GM12891 (cell line): ENCODE data around the gene PRELID3B.

Experiments
- DNase-seq: peaks from one replicate; pipeline ENCODE4 v3.0.0; 2011; ENCODE audit warnings: low spot score; ENCODE audit not compliant: insufficient read length
- FAIRE-seq: peaks from 2 replicates; lab custom pipeline; 2011; peaks lifted over from hg19 to GRCh38; lab: Jason Lieb, UNC
- PAX5 ChIP-seq: IDR thresholded peaks from 2 replicates; pipeline ENCODE4 v1.6.1; 2011; ENCODE audit warnings: low read length, moderate library complexity, mild to moderate bottlenecking; ENCODE audit not compliant: insufficient read depth, severe bottlenecking
- POLR2A ChIP-seq: IDR thresholded peaks from 2 replicates; pipeline ENCODE4 v1.6.1; 2011; ENCODE audit warnings: low read depth, low read length, control low read depth
- POLR2AphosphoS5 ChIP-seq: IDR thresholded peaks from 2 replicates; pipeline ENCODE4 v1.6.1; 2011; ENCODE audit warnings: low read depth, low read length, control low read depth
- POU2F2 ChIP-seq: IDR thresholded peaks from 2 replicates; pipeline ENCODE4 v1.6.1; 2011; ENCODE audit warnings: low read depth, mild to moderate bottlenecking, control low read depth, low read length, moderate library complexity
- SPI1 ChIP-seq: IDR thresholded peaks from 2 replicates; pipeline ENCODE4 v1.6.1; 2011; ENCODE audit warnings: low read depth, low read length, control low read depth
- TAF1 ChIP-seq: IDR thresholded peaks from 2 replicates; pipeline ENCODE4 v1.6.1; 2011; ENCODE audit warnings: low read depth, low read length, control low read depth

Gene PRELID3B

GRCh38 chr20:59004763-59005522 lies 37.6 kb downstream of the PRELID3B start:
- DNase-seq (peak; percentile 61), FAIRE-seq (peak; percentile 71)
- peak; percentile 50 for TF ChIP-seq POLR2AphosphoS5
- TF ChIP-seq PAX5, result no peak
- TF ChIP-seq POLR2A, result peak; percentile 87
- peak; percentile 57; the same call in 1 of the 2 replicates for TF ChIP-seq TAF1
- TF ChIP-seq POU2F2, result 0 out of 2 replicates have a peak, but pooled peaks have one; percentile 41
- TF ChIP-seq SPI1, result peak; percentile 92

- DNase-seq (peak; percentile 80), FAIRE-seq (peak; percentile 9)
- TF ChIP-seq POU2F2 (no peak), SPI1 (peak; percentile 84; the same call in 1 of the 2 replicates)
Observed at GRCh38 chr20:59004493-59004762, 38.2 kb downstream of the PRELID3B start.

- TF ChIP-seq TAF1, result no peak
- no peak for TF ChIP-seq PAX5
- TF ChIP-seq SPI1, result no peak
- 0 out of 2 replicates have a peak, but pooled peaks have one; percentile 3 for TF ChIP-seq POLR2AphosphoS5
- no peak for TF ChIP-seq POU2F2
- no peak for TF ChIP-seq POLR2A
- FAIRE-seq (peak; percentile 20), DNase-seq (no peak)
Observed at GRCh38 chr20:59003836-59004492, 38.6 kb downstream of the PRELID3B start.

GRCh38 chr20:59002874-59003399 lies 39.6 kb downstream of the PRELID3B start:
- DNase-seq (no peak), FAIRE-seq (no peak)
- TF ChIP-seq POU2F2, result no peak
- no peak; the same call in 1 of the 2 replicates for TF ChIP-seq POLR2A
- no peak for TF ChIP-seq PAX5
- TF ChIP-seq TAF1, result no peak
- no peak for TF ChIP-seq POLR2AphosphoS5
- no peak for TF ChIP-seq SPI1

DNA sequence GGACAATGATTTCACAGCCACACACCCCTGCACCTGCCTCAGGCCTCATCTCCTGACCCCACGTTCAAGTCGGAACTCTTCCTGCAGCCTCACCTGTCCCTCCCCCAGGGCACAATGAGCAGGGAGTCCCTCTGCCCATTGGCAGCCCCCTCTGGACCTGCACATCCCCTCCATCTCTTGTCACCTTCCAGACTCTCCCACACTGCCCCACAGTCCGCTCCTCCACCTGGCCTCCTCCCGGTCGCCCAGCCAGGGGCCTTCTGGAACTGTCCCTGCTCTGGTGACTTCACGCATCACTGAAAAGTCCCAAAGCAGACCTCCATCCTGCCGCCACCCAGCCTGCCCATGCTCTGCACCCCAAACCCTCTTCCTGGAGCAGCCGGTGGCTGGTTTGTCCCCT lies 40.2 kb downstream of the PRELID3B start:
- DNase-seq, result no peak

DNA sequence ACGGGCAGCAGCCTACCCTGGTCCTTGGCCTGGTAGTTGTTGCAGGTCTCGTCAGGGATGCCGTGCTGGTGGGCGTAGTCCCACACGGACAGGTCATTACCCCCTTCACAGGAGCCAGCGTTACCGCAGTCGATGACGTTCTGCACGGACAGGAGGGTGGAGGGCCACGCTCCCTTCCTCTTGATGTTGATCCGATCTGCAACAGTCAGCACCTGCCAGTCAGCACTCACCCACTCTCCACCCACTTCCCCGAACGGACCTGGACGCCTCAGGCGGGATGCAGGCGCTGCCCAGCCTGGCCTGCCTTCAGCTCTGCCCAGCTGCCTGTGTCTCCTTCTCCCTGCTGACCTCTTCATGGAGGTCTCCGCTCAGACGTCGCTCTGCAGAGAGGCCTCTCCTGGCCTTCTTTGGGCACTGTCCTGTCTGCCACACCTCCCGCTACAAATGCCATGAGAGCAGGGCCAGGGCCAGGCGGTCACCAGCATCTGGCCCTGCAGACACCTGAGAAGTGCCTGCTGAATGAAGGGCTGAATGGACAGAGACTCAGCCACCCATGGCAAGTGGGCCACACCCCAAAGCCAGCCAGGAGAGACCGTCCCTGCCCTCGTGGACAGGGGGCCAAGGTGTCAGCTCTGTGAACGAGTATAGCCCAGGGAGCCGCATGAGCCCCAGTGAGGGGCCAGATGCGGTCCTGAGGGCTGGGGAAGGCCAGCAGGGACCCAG lies 41.0 kb downstream of the PRELID3B start:
- FAIRE-seq, result no peak
- DNase-seq, result no peak
- TF ChIP-seq POLR2A (peak; percentile 38), POLR2AphosphoS5 (peak; percentile 62; the same call in 1 of the 2 replicates), TAF1 (no peak)

More for the DNA sequence above, 40.2 kb downstream of the PRELID3B start:
- TF ChIP-seq POLR2A (peak; percentile 57; the same call in 1 of the 2 replicates), POU2F2 (no peak), PAX5 (no peak), POLR2AphosphoS5 (no peak; the same call in 1 of the 2 replicates), SPI1 (no peak)
- FAIRE-seq, result no peak

DNA sequence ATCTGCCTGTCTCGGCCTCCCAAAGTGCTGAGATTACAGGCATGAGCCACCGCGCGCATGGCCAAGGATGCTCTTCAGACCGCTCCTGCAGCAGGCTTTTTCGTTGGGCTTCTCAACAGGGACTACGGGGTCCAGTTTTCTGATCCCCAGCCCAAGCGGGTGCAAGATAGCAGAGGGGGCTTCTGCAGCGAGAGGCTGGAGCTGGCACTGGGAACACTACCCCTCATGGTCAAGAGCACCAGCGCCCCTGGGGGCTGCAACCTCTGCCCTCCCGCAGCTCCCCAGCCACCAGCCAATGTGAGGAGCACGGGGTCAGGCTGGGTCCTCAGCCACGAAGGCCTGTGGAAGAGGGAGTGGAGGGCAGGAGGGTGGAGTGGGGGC lies 41.5 kb downstream of the PRELID3B start:
- FAIRE-seq, result no peak

GRCh38 chr20:59000326-59000725 lies 42.3 kb downstream of the PRELID3B start:
- TF ChIP-seq POLR2A, result no peak
- TF ChIP-seq PAX5, result no peak
- TF ChIP-seq TAF1, result no peak
- TF ChIP-seq POLR2AphosphoS5, result no peak
- no peak for TF ChIP-seq POU2F2
- TF ChIP-seq SPI1, result no peak
- DNase-seq (no peak), FAIRE-seq (no peak)

More for the DNA sequence above, 41.5 kb downstream of the PRELID3B start:
- no peak for DNase-seq
- TF ChIP-seq POLR2AphosphoS5 (no peak), PAX5 (no peak), POU2F2 (no peak), SPI1 (no peak), TAF1 (no peak), POLR2A (no peak)

GRCh38 chr20:58998656-58999055 lies 43.9 kb downstream of the PRELID3B start:
- no peak for DNase-seq
- no peak for FAIRE-seq
- TF ChIP-seq POLR2AphosphoS5 (peak; percentile 61), POLR2A (0 out of 2 replicates have a peak, but pooled peaks have one; percentile 31), SPI1 (no peak), POU2F2 (no peak), PAX5 (no peak), TAF1 (no peak)
